RPMI7951 (cell line): ENCODE data around the gene ZNF341. TPM values are rescaled to one million over a fixed set of nuclear protein-coding genes. Genes with fewer than 3 reads are reported as not detected.

Experiments used
- DNase-seq: peaks from one replicate; pipeline ENCODE4 v3.0.0-alpha.2; 2012; ENCODE audit warnings: low read depth
- total RNA-seq: library from RNA; depleted of rRNA; stranded (reverse); fragments of >200 nt; shearing (Covaris generic); gene quantifications from 2 replicates; pipeline ENCODE4 v1.2.3, GENCODE V29; 2014

Gene ZNF341
- total RNA-seq, 1 experiment from 2014 or later = 1.6 TPM

DNA sequence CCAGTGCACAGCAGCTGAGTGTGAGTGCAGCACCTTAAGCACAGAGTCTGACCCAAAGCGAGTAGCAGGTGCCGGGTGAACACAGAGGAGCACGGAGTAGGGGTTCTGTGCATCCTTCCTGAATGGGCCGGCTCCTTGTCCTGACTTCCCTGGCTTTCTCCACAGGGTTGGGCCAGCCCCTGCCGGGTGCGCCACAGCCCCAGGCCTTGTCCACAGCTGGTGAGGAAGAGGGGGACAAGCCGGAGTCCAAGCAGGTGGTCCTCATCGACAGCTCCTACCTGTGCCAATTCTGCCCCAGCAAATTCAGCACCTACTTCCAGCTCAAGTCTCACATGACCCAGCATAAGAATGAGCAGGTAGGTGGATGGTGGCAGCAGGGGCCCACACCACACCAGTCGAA is 34.9 kb downstream of the ZNF341 start:
- DNase-seq = no peak

DNA sequence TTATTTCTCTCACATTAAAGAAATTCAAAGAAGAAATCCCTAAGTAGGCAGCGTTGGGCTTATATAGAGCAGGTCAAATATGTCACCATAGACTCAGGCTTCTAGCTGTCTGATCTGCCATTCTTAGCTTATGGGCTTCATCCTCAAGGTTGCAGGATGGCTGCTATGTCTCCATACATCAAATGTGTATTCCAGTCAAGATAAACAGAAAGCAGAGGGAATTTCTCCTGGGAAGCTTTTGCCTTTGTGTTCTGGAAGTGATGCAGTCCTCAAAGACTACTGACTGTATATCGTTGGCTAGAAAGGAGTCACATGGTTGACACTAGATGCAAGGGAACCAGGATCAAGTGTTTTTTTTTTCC is 36.0 kb downstream of the ZNF341 start:
- no peak for DNase-seq

DNA sequence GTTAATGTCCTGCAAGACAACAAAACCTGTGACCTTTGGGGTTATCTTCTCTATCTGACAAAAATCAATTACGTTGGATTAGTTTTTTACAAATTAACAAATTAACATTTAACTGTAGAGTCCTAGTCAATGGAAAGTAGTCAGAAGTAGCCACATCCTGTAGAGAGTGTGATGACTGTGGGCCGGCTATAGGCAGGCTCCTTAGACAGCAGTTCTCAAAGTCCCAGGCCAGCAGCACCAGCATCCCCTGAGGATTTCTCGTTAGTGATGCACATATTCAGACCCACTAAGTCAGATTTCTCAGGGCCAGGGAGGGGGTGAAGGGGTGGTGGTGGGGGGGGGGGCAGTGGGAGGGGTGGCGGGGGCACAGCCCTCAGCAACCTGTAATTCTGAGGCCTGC is 37.2 kb downstream of the ZNF341 start:
- no peak for DNase-seq

DNA sequence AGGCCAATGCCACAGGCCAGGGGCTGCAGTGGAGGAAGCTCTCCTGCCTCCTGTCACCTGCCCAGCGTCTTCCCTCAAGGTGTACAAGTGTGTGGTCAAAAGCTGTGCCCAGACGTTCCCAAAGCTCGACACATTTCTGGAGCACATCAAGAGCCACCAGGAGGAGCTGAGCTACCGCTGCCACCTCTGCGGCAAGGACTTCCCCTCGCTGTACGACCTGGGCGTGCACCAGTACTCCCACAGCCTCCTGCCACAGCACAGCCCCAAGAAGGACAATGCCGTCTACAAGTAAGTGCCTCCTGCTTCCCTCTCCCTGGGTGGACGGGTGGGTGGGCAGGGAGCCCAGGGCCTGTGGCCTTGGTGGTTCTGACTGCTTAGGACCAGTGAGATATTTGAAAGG is 38.2 kb downstream of the ZNF341 start:
- DNase-seq = no peak

DNA sequence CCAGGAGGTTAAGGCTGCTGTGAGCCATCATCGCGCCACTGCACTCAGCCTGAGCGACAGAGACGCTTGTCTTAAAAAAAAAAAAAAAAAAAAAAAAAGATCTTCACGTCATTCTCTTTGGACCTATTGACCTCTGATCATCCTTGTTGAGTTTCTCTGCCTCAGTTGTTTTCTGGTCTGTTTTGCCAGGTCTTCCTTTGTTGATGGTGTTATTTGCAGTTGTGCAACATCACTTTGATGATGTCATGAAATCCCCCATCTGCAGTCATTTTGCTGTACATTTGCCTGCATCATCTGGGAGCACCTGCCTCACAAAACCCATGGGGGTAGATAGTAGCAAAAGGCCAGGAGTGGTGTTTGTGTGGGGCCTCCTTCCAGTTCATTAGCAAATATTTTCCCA is 40.1 kb downstream of the ZNF341 start:
- DNase-seq = no peak

DNA sequence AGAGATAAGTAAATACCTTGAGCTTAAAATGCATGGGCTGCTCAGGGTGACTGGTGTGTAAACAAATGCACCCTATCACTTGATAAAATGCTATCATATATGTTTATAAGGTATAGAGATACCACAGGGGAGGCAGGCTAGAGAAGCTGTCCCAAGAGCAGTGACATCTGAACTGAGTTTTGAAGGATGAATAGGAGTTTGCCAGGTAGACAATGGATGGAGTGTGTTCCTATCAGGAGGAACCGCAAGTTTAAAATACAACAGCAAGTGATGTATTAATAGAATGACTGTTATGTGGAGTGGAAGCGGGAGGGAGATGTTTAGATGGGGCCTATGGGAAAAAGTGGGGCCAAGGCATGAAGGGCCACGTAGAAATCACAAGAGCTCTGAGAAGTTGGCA is 40.6 kb downstream of the ZNF341 start:
- DNase-seq = no peak

DNA sequence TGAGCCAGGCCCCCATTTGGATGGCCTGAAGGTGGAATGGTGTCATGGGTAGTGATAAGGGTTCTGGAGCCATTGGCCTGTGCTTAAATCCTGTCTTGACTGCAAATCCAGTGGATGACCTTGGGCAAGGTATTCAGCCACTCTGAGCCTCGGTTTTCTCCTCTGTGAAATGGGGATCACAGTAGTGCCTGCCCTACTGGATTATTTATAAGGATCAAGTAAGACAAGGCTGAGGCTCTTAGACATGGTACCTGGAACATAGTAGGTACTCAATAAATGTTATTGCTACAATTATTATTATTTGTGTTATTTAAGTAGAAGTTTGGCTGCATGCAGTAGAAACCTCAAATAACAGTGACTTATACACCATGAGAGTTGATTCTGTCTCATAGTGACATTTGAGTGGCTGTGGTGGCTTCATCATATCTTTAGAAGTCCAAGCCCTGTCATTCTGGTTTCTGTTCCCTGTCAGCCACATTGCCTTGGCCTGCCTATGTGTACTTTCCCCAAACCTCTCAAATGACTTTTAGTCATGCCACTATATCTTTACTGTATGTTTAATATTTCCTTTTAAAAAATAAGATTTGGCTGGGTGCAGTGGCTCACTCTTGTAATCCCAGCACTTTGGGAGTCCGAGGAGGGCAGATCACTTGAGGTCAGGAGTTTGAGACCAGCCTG is 41.8 kb downstream of the ZNF341 start:
- no peak for DNase-seq

DNA sequence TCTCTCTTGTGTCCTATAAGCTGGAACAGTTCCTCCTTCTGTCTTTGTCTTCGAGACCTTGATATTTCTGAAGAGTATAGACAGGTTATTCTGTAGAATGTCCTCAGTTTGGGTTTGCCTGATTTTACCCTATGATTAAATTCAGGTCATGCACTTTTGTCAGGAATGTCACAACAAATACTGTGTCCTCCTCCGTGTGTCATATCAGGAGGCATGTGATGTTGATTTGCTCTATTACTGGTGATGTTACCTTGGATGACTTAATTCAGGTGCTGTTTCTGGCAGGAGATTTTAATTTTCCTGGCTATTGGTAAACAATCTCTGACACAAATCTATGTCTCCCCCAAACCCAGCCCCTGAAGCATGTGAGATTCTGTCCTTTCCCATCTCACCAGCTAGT is 46.0 kb downstream of the ZNF341 start:
- no peak for DNase-seq

DNA sequence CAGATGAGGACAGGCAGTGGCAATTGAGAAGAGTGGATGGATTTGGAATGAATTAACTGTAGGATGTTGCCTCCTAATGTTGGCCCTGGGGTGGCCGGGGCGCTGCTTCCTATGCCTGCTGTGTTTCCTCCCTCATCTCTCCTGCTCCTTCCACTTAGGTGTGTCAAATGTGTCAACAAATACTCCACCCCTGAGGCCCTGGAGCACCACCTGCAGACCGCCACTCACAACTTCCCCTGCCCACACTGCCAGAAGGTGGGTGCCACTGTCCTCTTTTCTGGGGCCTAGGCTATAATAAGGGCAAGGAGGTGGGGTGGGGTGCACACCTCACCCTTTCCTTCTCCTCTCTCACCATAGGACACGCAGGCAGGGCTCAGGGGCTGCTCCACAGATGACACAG is 49.3 kb downstream of the ZNF341 start:
- DNase-seq = no peak

DNA sequence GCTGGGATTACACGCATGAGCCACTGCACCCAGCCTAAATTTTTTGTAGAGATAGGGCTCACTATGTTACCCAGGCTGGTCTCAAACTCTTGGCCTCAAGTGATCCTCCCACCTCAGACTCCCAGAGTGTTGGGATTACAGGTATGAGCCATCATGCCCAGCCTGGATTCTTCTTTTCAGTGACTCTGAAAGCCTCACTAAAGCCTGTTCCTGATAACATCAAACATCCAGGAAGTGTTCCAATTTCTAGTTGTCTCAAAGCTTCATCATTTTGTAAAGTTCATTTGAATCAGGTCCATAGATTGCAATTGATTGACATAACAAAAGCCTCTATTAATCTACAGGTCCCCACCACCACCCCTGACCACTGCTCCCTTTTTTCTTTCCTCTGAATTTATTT is 50.1 kb downstream of the ZNF341 start:
- no peak for DNase-seq

DNA sequence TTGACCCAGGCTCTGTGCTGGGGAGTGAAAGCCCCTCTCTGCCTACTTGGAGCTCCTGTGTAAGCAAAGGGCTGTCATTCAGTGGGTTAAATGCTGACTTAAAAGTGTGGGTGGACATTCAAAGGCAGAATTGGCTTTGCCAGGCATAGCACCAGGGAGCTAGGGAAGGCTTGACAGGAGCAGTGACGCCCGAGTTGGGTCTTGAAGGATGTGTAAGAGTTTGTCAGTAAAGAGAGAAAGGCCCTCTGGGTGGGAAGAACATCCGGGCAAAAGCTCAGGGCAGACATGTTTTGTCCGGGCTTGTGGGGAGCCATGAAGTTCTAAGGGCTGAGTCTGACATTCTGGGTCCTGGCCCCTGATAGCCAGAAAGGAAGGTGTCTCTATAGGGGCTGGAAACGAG is 51.5 kb downstream of the ZNF341 start:
- DNase-seq = no peak

DNA sequence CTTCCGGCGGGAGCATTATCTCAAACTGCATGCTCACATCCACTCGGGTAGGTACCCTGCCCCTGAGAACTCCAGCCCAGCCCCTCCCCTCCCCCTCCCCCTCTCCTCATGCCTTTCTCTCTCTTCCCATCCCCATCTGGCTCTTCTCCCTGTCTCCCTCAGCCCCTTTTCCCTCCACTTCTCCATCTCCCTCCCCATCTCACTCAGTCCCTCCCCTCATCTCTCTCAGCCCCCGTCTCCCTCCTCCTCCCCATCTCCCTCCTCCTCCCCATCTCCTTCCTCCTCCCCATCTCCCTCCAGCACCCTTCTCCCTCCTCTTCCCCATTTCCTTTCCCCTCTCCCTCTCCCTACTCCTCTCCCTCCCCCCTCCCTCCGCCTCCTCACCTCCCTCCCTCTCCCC is 52.0 kb downstream of the ZNF341 start:
- DNase-seq = no peak

DNA sequence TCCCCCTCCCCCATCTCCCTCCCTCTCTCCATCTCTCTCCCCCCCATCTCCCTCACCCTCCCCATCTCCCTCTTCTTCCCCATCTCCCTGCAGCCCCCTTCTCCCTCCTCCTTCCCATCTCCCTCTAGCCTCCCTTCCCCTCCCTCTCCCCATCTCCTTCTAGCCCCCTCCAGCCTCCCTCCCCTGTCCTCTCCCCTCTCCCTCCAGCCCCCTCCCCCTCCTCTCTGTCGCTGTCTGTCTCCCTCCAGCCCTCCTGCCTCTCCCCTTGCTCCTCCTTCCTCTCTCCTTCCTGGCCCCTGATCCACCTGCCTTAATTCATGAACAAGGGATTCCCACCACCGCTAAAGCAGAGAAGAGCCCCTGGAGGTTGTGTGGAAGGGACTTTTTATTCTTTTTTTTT is 52.4 kb downstream of the ZNF341 start:
- DNase-seq = no peak

DNA sequence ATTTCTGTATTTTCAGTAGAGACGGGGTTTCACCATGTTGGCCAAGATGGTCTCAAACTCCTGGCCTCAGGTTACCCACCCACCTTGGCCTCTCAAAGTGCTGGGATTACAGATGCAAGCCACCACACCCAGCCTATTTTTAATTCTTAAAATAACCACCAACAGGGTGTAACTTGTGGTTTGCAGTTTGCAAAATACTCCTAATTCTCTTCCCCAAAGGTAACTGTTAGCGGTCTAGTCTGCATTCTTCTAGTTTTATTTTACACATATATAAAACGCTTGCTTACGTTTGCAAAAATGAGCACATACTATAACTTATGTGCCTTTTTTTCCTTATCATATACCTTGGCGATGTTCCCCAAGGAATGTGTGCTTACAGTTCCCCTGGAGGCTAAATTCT is 53.7 kb downstream of the ZNF341 start:
- no peak for DNase-seq

DNA sequence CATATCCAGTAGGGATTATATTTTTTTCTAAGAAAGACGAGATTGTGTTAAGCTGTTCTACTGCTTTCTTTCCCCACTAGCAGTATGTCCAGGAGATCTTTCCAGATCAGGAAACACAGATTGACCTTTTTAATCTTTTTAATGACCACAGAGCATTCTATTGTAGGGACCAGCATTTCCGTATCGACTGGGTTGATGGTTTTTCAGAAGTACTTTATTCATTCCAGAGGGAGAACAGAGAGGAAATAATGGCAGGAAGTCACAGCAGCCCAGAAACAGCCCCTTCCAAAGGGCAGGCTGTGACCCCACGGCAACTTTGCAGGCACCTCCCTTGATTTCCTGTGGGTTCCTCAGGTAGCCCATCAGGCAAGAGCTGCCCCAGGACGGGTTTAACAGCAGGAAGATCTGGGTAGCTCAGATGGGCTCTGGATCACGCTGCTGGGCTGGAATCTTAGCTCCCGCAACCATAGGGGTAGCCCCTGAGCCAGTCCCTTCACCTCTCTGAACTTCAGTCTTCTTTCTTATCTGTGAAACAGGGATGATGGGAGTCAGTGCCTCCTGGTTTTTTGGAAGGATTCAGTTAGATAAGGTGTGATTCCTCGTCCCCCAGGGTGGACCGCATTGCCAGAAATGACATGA is 55.6 kb downstream of the ZNF341 start:
- no peak for DNase-seq

DNA sequence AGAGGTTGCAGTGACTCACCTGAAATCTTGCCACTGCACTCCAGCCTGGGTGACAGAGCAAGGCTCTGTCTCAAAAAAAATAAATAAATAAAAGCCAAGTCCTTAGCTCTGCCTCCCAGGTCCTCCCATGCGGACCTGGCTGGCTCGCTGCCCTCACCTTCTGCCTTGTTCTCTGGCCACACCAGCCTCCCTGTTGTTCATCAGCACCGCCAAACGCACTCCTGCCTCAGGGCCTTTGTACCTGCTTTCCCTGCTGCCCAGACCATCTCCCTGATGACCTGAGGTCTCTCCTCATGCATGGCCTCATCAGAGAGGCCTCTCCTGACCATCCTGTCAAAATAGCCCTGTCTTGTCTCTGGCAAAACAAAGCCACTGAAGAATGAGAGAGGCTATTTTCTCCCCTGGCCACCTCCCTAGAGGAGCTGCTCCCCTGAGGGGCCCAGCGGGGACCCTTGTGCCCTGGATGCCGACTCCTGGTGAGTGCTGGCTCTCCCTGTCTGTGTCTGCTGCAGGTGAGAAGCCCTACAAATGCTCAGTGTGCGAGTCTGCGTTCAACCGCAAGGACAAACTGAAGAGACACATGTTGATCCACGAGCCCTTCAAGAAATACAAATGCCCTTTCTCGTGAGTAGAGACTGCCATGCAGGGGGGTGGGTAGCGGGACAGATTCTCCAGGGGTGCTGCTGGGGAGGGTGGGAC is 56.7 kb downstream of the ZNF341 start:
- DNase-seq = no peak

DNA sequence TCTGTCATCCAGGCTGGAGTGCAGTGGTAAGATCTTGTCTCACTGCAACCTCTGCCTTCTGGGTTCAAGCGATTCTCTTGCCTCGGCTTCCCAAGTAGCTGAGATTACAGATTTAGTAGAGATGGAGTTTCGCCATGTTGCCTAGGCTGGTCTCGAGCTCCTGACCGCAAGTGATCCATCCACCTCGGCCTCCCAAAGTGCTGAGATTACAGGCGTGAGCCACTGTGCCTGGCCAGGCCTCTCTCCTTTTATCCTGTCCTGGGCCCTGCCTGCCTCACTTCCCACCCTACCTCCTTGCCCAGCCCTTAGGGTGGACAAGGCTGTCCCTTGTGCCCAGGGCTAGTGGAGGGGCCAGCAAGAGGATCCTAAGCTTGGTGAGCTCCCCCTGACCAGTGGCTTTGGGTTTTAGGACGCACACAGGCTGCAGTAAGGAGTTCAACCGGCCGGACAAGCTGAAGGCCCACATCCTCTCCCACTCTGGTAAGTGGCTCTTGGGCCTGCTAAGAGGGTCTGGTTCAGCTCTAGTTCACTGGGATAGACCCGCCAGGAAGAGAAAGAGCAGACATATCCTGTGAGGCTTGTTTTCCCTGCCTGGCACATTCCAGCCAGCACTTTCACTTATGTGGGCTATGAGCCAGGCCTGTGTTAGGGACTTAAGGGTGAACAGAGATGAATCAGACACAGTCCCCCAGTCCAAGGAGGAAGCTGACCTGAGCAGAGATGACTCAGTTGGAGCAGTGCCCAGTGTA is 57.5 kb downstream of the ZNF341 start:
- DNase-seq = peak; percentile 98

DNA sequence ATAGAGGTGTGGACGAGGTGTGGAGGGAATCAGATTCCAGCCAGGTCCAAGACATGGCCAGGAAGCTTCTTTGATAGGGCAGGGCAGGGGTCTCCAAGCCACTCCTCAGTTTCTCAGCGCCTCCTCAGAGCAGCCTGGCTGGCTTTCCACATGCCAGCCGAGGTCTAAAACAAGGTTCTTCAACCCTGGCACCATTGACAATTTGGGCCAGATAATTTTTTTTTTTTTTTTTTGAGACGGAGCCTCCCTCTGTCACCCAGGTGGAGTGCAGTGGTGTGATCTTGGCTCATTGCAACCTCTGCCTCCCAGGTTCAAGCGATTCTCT is 58.0 kb downstream of the ZNF341 start:
- no peak for DNase-seq

DNA sequence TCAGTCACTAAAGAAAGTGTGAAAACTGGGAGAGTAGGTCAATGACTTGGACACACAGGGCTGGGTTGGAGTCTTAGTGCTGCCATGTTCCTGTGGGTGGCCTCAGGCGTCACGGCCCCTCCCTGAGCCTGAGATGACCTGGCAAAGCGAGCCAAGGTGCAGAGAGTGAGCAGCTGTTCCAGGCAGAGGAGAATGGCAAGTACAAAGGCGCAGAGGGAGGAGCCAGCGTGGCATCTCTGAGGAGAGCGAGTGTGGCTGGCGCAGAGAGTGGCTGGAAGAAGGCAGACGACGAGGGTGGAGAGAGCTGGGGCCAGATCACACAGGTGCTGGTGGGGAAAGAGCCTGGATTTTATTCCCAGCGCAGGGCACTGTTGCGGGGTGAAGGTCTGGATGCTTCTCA is 58.8 kb downstream of the ZNF341 start:
- no peak for DNase-seq

DNA sequence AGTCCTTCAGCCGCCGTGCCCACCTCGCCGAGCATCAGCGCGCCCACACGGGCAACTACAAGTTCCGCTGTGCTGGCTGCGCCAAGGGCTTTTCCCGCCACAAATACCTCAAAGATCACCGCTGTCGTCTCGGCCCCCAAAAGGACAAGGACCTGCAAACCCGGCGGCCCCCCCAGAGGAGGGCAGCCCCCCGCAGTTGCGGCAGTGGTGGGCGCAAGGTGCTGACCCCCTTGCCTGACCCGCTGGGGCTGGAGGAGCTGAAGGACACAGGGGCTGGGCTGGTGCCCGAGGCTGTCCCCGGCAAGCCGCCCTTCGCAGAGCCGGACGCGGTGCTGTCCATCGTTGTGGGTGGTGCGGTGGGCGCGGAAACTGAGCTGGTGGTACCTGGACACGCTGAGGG is 59.2 kb downstream of the ZNF341 start:
- no peak for DNase-seq

DNA sequence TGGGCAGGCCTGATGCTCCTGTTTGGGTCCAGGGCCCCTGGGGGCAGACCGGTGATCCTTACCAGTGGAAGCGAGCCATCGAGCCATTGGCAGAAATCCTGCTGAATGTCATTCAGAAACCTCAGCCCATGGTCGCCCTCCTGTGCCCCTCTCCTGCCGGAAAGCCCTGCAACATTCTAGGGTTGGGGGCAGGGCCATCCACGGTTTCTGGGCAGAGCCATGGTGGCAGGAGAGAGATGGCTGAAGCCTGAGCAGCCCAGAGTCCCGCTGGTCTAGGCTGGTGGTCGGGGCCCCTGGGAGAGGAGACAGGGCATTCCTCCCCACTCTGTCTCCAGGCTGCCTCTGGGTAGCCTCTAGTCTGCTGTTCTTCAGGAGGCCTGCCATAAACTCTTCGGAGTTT is 59.7 kb downstream of the ZNF341 start:
- no peak for DNase-seq

DNA sequence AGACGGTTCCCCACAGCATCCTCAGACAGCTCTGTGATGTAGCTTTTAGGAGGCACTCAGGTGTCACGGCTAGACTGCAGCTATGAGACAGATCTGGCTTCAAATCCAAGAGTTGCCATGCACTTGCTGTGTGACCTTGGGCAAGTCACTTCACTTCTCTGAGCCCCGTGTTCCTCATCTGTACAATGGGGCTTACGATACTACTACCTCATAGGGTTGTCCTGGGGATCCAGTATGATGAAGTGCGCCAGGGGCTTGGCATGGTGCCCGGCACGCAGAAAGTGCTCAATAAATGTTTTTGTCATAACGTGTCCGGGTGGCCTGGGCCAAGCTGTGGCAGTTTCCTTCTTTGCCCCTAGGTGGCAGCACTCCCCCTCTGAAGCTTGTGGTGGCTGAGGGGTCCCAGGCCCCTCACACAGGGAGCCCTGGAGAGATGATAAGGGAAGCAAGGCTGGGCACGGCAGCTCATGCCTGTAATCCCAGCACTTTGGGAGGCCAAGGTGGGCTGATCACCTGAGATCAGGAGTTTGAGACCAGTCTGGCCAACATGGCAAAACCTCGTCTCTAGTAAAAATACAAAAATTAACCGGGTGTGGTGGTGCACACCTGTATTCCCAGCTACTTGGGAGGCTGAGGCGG is 60.3 kb downstream of the ZNF341 start:
- peak; percentile 23 for DNase-seq
